GM12872 (cell line): ENCODE results near the gene LACTB.

Experiments used
- CTCF ChIP-seq: IDR thresholded peaks from 3 replicates; pipeline ENCODE4 v1.5.1; 2011; ENCODE audit warnings: low read depth, mild to moderate bottlenecking, low read length, moderate library complexity; ENCODE audit not compliant: insufficient read depth

The LACTB gene

GRCh38 chr15:63107895-63108546 is 13.6 kb upstream of the LACTB start:
- TF ChIP-seq CTCF = no peak

GRCh38 chr15:63109498-63109897 is 12.2 kb upstream of the LACTB start:
- TF ChIP-seq CTCF = no peak

- TF ChIP-seq CTCF = no peak
Observed at GRCh38 chr15:63109920-63110319, 11.7 kb upstream of the LACTB start.

- TF ChIP-seq CTCF = no peak
Observed at GRCh38 chr15:63110428-63111026, 11.1 kb upstream of the LACTB start.

GRCh38 chr15:63111481-63111880 is 10.2 kb upstream of the LACTB start:
- TF ChIP-seq CTCF = no peak

- TF ChIP-seq CTCF = no peak
Observed at GRCh38 chr15:63112871-63113270, 8.8 kb upstream of the LACTB start.

GRCh38 chr15:63114465-63114864 is 7.2 kb upstream of the LACTB start:
- no peak for TF ChIP-seq CTCF
